ENCODE data around the gene GRAP2.

- TF ChIP-seq POLR2A (IDR thresholded peaks at IDR 0.05) = no peak
- TF ChIP-seq CTCF (IDR thresholded peaks at IDR 0.05) = no peak
Observed at GRCh38 chr22:39871008-39871798, 29.7 kb upstream of the GRAP2 start.

Data from Peyer's patch (tissue), 4 donors.